IMR-90 (cell line): ENCODE results near the gene SLC7A7. TPM values are rescaled to one million over a fixed set of nuclear protein-coding genes. Genes with fewer than 3 reads are reported as not detected.

ENCODE experiments used
- ATAC-seq: fragments of 200-7000 bp; cut with Tn5 transposase; 2 replicates; pipeline ENCODE4 v1.9.1; 2020; ENCODE audit warnings: low read depth, mild to moderate bottlenecking, moderate library complexity
- BruUV-seq: library from RNA; stranded (reverse); fragments of 400-500 nt; replicated peaks from 2 replicates; lab custom pipeline; 2021; lab: Mats Ljungman, UMichigan
- CTCF ChIA-PET: fragments of 300-600 bp; formaldehyde crosslinking; extraction: SDS; loops from one replicate; lab custom pipeline; 2021; ENCODE audit warnings: antibody characterized with exemption; lab: Yijun Ruan, JAX
- POLR2A ChIA-PET: fragments of 300-600 bp; sonication (Branson Sonifier 250); formaldehyde crosslinking; loops from one replicate; lab custom pipeline; 2022; ENCODE audit warnings: antibody characterized with exemption; ENCODE audit not compliant: unreplicated experiment; lab: Charles Lee
- DNase-seq: peaks from one replicate; pipeline ENCODE4 v3.0.0; 2013
- H2AFZ ChIP-seq: replicated peaks from 2 replicates; pipeline ENCODE3; 2013; ENCODE audit warnings: low read length, mild to moderate bottlenecking; ENCODE audit not compliant: poor library complexity
- H2AK5ac ChIP-seq: 2 replicates; pipeline ENCODE4 v1.6.1; 2013; ENCODE audit warnings: low read depth, low read length, inconsistent platforms
- H2AK9ac ChIP-seq: replicated peaks from 2 replicates; pipeline ENCODE3; 2013; ENCODE audit warnings: mild to moderate bottlenecking, low read depth, low read length, moderate library complexity; ENCODE audit not compliant: poor library complexity
- H2BK120ac ChIP-seq: 2 replicates; pipeline ENCODE4 v1.6.1; 2013; ENCODE audit warnings: low read depth, low read length, inconsistent platforms
- H2BK15ac ChIP-seq: 3 replicates; pipeline ENCODE4 v1.6.1; 2013; ENCODE audit warnings: low read depth, low read length, inconsistent platforms
- H2BK20ac ChIP-seq: 2 replicates; pipeline ENCODE4 v1.6.1; 2013; ENCODE audit warnings: low read depth, mild to moderate bottlenecking, inconsistent platforms, low read length, moderate library complexity
- H2BK5ac ChIP-seq: 2 replicates; pipeline ENCODE4 v1.6.1; 2013; ENCODE audit warnings: mild to moderate bottlenecking, low read depth, low read length, inconsistent platforms; ENCODE audit not compliant: poor library complexity, severe bottlenecking
- H3K14ac ChIP-seq: replicated peaks from 2 replicates; pipeline ENCODE4 v1.6.1; 2013; ENCODE audit warnings: low read depth, low read length, inconsistent platforms
- H3K18ac ChIP-seq: 2 replicates; pipeline ENCODE4 v1.6.1; 2013; ENCODE audit warnings: low read depth, low read length, control low read depth
- H3K23ac ChIP-seq: 2 replicates; pipeline ENCODE4 v1.6.1; 2013; ENCODE audit warnings: low read depth, low read length, inconsistent platforms
- H3K27ac ChIP-seq: 2 replicates; pipeline ENCODE4 v1.5.1; 2013; ENCODE audit warnings: mild to moderate bottlenecking, control low read depth, low read length; ENCODE audit not compliant: insufficient read depth
- H3K27me3 ChIP-seq: 2 replicates; pipeline ENCODE4 v1.6.1; 2013; ENCODE audit warnings: low read length; ENCODE audit not compliant: control insufficient read depth, insufficient read depth
- H3K36me3 ChIP-seq: 2 replicates; pipeline ENCODE4 v1.6.1; 2013; ENCODE audit warnings: low read length, mixed read lengths; ENCODE audit not compliant: control insufficient read depth, insufficient read depth
- H3K4ac ChIP-seq: 2 replicates; pipeline ENCODE4 v1.6.1; 2013; ENCODE audit warnings: low read depth, low read length, inconsistent platforms
- H3K4me1 ChIP-seq: 2 replicates; pipeline ENCODE4 v1.6.1; 2013; ENCODE audit warnings: low read length, mixed read lengths; ENCODE audit not compliant: control insufficient read depth, insufficient read depth
- H3K4me2 ChIP-seq: 2 replicates; pipeline ENCODE4 v1.6.1; 2013; ENCODE audit warnings: low read depth, mild to moderate bottlenecking, control low read depth, low read length, moderate library complexity
- H3K4me3 ChIP-seq: 2 replicates; pipeline ENCODE4 v1.5.1; 2013; ENCODE audit warnings: low read depth, mild to moderate bottlenecking, control low read depth, low read length, moderate library complexity; ENCODE audit not compliant: insufficient read depth
- H3K56ac ChIP-seq: 2 replicates; pipeline ENCODE4 v1.6.1; 2013; ENCODE audit warnings: low read length, inconsistent platforms; ENCODE audit not compliant: insufficient read depth; ENCODE audit errors: extremely low read depth
- H3K79me1 ChIP-seq, 2 experiments: 2 replicates each; pipeline ENCODE4 v1.6.1; 2013; ENCODE audit warnings: low read length in 2 of 2, inconsistent platforms in 1 of 2, low read depth in 1 of 2
- H3K9ac ChIP-seq: 2 replicates; pipeline ENCODE4 v1.6.1; 2013; ENCODE audit warnings: low read depth, low read length, control low read depth
- H3K9me1 ChIP-seq: 2 replicates; pipeline ENCODE4 v1.6.1; 2013; ENCODE audit warnings: low read length, inconsistent platforms; ENCODE audit not compliant: insufficient read depth
- H3K9me3 ChIP-seq: 2 replicates; pipeline ENCODE4 v1.6.1; 2013; ENCODE audit warnings: low read length; ENCODE audit not compliant: control insufficient read depth, insufficient read depth
- H4K20me1 ChIP-seq: 2 replicates; pipeline ENCODE4 v1.6.1; 2013; ENCODE audit warnings: low read length, inconsistent platforms; ENCODE audit not compliant: insufficient read depth
- H4K5ac ChIP-seq: 2 replicates; pipeline ENCODE4 v1.6.1; 2013; ENCODE audit warnings: mild to moderate bottlenecking, low read depth, low read length, control low read depth
- H4K8ac ChIP-seq, 2 experiments: 2 replicates each; pipeline ENCODE4 v1.6.1; 2013; ENCODE audit warnings: low read depth in 2 of 2, low read length in 2 of 2, control low read depth in 1 of 2, inconsistent platforms in 1 of 2
- H4K91ac ChIP-seq: 2 replicates; pipeline ENCODE4 v1.6.1; 2013; ENCODE audit warnings: low read depth, low read length, inconsistent platforms; ENCODE audit not compliant: insufficient read depth
- BHLHE40 ChIP-seq: fragments of 150-350 bp; IDR thresholded peaks from 2 replicates; pipeline ENCODE4 v1.6.1; 2016; ENCODE audit warnings: mild to moderate bottlenecking, low read depth, low read length
- CHD1 ChIP-seq: IDR thresholded peaks from 2 replicates; pipeline ENCODE4 v1.6.1; 2012; ENCODE audit warnings: low read depth, low read length, improper control_type of control experiment
- CTCF ChIP-seq: conservative IDR thresholded peaks from 2 replicates; pipeline ENCODE4 v1.5.1; 2012; ENCODE audit warnings: mild to moderate bottlenecking, low read depth, low read length, improper control_type of control experiment
- ELK1 ChIP-seq: fragments of 150-350 bp; IDR thresholded peaks from 2 replicates; pipeline ENCODE4 v1.6.1; 2016; ENCODE audit warnings: low read depth, mild to moderate bottlenecking, low read length, moderate library complexity, borderline replicate concordance
- FOS ChIP-seq: fragments of 150-350 bp; IDR thresholded peaks from 2 replicates; pipeline ENCODE4 v1.6.1; 2016; ENCODE audit warnings: low read depth, low read length
- MAFK ChIP-seq: IDR thresholded peaks from 2 replicates; pipeline ENCODE4 v1.6.1; 2012; ENCODE audit warnings: low read depth, low read length, improper control_type of control experiment
- NFE2L2 ChIP-seq: fragments of 150-350 bp; IDR thresholded peaks from 2 replicates; pipeline ENCODE4 v1.6.1; 2016; ENCODE audit warnings: low read depth, mild to moderate bottlenecking, low read length
- POLR2A ChIP-seq: IDR thresholded peaks from 2 replicates; pipeline ENCODE4 v1.6.1; 2012; ENCODE audit warnings: mild to moderate bottlenecking, low read depth, low read length
- RFX5 ChIP-seq: IDR thresholded peaks from 2 replicates; pipeline ENCODE4 v1.8.0; 2012; ENCODE audit warnings: low read depth, mild to moderate bottlenecking, low read length, moderate library complexity
- SMC3 ChIP-seq: fragments of 150-350 bp; IDR thresholded peaks from 2 replicates; pipeline ENCODE4 v1.6.1; 2016; ENCODE audit warnings: low read depth, mild to moderate bottlenecking, antibody characterized with exemption, low read length, moderate library complexity
- USF2 ChIP-seq: fragments of 150-350 bp; IDR thresholded peaks from 2 replicates; pipeline ENCODE4 v1.6.1; 2017; ENCODE audit warnings: mild to moderate bottlenecking, antibody characterized with exemption, low read length, low read depth
- WGBS, 2 experiments: methylation state at CpG; one replicate each; pipeline versions ENCODE4 v1.1.5 to v1.1.7; 2013; ENCODE audit warnings: missing lambda C conversion rate in 2 of 2; ENCODE audit not compliant: insufficient read length in 1 of 2; ENCODE audit errors: extremely low coverage in 2 of 2; 5-methylcytosine and 5-hydroxymethylcytosine counted together
- dilution Hi-C: fragments of 300-500 bp; cut with HindIII; formaldehyde crosslinking; loops from one replicate; pipeline ENCODE4 v1.14.3; 2018; ENCODE audit warnings: low sequenced_read_pairs; ENCODE audit not compliant: unreplicated experiment
- in situ Hi-C: fragments of 300-500 bp; cut with MboI; formaldehyde crosslinking; loops from 3 replicates; pipeline ENCODE4 v1.14.3; 2019; ENCODE audit warnings: low sequenced_read_pairs, inconsistent platforms, mixed read lengths
- intact Hi-C: fragments of 100-400 bp; cut with micrococcal nuclease; formaldehyde crosslinking; loops from 2 replicates; pipeline ENCODE4 v1.10.0; 2022
- polyA plus RNA-seq, 3 experiments: library from polyadenylated mRNA; depleted of rRNA; stranded (reverse); fragments of >200 nt; gene quantifications; 2 replicates each; pipeline ENCODE4 v1.2.3, GENCODE V29; 2012; ENCODE audit warnings: low replicate concordance in 1 of 3
- total RNA-seq: library from RNA; depleted of rRNA; stranded (reverse); fragments of >200 nt; gene quantifications from 2 replicates; pipeline ENCODE4 v1.2.3, GENCODE V29; 2012

SLC7A7 gene
- total and polyA plus RNA-seq, 2 of the 4 experiments (the other 2 are of a cell fraction), result 1.8 to 2.0 TPM

GRCh38 chr14:22773162-22774010 lies 41.8 kb downstream of the SLC7A7 start:
- ChIA-PET CTCF (interaction anchor here (0.6 kb wide), 3 partner anchors 125 to 466 kb away, joined by 3 to 4 read pairs (median 3); no protein-coding TSS in a partner anchor), POLR2A (no interaction called here)
- Histone ChIP-seq H3K4ac (no peak overlapping the region), H3K9ac (no peak overlapping the region), H3K9me3 (no peaks in the 10 kb centered on the region), H2AFZ (no peak overlapping the region), H2BK15ac (no peak overlapping the region), H3K56ac (no peak overlapping the region), H2BK20ac (no peak overlapping the region), H4K91ac (no peak overlapping the region), H2BK120ac (no peak overlapping the region), H2AK5ac (no peak overlapping the region), H3K4me1 (no peaks in the 10 kb centered on the region), H3K27me3 (no peaks in the 10 kb centered on the region), H3K23ac (no peak overlapping the region), H3K14ac (no peak overlapping the region), H2AK9ac (no peak overlapping the region), H3K4me3 (no peak overlapping the region), H3K36me3 (peaks cover 41% of the 10 kb centered on the region), H3K4me2 (no peak overlapping the region), H4K5ac (no peak overlapping the region), H3K79me1 (peaks cover 18 to 24% of the 10 kb centered on the region in 2 experiments), H3K27ac (no peak overlapping the region), H3K9me1 (no peaks in the 10 kb centered on the region), H4K8ac (no peak overlapping the region), H2BK5ac (no peak overlapping the region), H3K18ac (no peak overlapping the region), H4K20me1 (no peaks in the 10 kb centered on the region)
- whole genome bisulfite sequencing, 2 experiments, result 100% methylated on average over 2 of the region's 8 CpGs; no CpG with 5 or more reads in 1 of the 2 experiments
- TF ChIP-seq NFE2L2 (no peak), MAFK (no peak), CHD1 (no peak), USF2 (no peak), FOS (no peak), POLR2A (no peak), CTCF (no peak), SMC3 (no peak), RFX5 (no peak), ELK1 (no peak), BHLHE40 (no peak)
- dilution Hi-C loops, result no loop called here
- intact Hi-C loops, result no loop called here
- ATAC-seq, result no peak
- no TSS peak for BruUV-seq
- DNase-seq, result no peak
- in situ Hi-C loops, result no loop called here
